OCI-LY3 (cell line): ENCODE results near the gene INTS6L.

Experiments
- H2AFZ ChIP-seq: fragments of 200-600, 300-600 bp; shearing (Covaris generic); 2 replicates; pipeline ENCODE4 v1.6.0; 2014; ENCODE audit warnings: antibody characterized with exemption, low read depth, low read length
- H3K27ac ChIP-seq: fragments of 200-600, 300-600 bp; sonication (generic); 2 replicates; pipeline ENCODE4 v1.5.1; 2014; ENCODE audit warnings: mild to moderate bottlenecking, low read length, moderate library complexity, mixed read lengths
- H3K27me3 ChIP-seq: fragments of 200-600, 300-600 bp; sonication (generic); 2 replicates; pipeline ENCODE4 v1.6.1; 2014; ENCODE audit warnings: low read depth, low read length, mixed read lengths
- H3K36me3 ChIP-seq: fragments of 200-600, 300-600 bp; sonication (generic); replicated peaks from 2 replicates; pipeline ENCODE3; 2014; ENCODE audit warnings: low read depth, low read length, mixed read lengths
- H3K4me1 ChIP-seq: fragments of 300-600, 200-600 bp; sonication (generic); 2 replicates; pipeline ENCODE4 v1.6.1; 2014; ENCODE audit warnings: low read length, mixed read lengths
- H3K4me2 ChIP-seq: fragments of 200-600, 300-600 bp; sonication (generic); 2 replicates; pipeline ENCODE4 v1.6.1; 2014; ENCODE audit warnings: low read length, mixed read lengths
- H3K4me3 ChIP-seq: fragments of 300-600, 200-600 bp; sonication (generic); 2 replicates; pipeline ENCODE4 v1.5.1; 2014; ENCODE audit warnings: antibody characterized with exemption, mild to moderate bottlenecking, low read length, moderate library complexity
- H3K79me2 ChIP-seq: fragments of 300-600, 200-600 bp; shearing (Covaris generic); 2 replicates; pipeline ENCODE4 v1.6.1; 2014; ENCODE audit warnings: mild to moderate bottlenecking, low read length, mixed read lengths
- H3K9ac ChIP-seq: fragments of 300-600, 200-600 bp; shearing (Covaris generic); 2 replicates; pipeline ENCODE4 v1.6.0; 2014; ENCODE audit warnings: mild to moderate bottlenecking, low read length, moderate library complexity
- H3K9me3 ChIP-seq: fragments of 200-600, 300-600 bp; shearing (Covaris generic); 2 replicates; pipeline ENCODE4 v1.6.1; 2014; ENCODE audit warnings: low read length, mixed read lengths; ENCODE audit not compliant: insufficient read depth
- H4K20me1 ChIP-seq: fragments of 200-600, 300-600 bp; sonication (generic); 2 replicates; pipeline ENCODE4 v1.6.1; 2016; ENCODE audit warnings: low read length, mixed read lengths; ENCODE audit not compliant: insufficient read depth
- EZH2phosphoT487 ChIP-seq: fragments of 200-600 bp; shearing (Covaris generic); IDR thresholded peaks from 2 replicates; pipeline ENCODE4 v1.6.1; 2018; ENCODE audit warnings: antibody characterized with exemption, mixed run types, low read depth
- TF ChIP-seq, protein P1 (sequence below): fragments of 200-600, 300-600 bp; sonication (generic); IDR thresholded peaks from 2 replicates; pipeline ENCODE4 v1.5.1; 2014; ENCODE audit warnings: antibody characterized with exemption, low read length, low read depth

Gene INTS6L

DNA sequence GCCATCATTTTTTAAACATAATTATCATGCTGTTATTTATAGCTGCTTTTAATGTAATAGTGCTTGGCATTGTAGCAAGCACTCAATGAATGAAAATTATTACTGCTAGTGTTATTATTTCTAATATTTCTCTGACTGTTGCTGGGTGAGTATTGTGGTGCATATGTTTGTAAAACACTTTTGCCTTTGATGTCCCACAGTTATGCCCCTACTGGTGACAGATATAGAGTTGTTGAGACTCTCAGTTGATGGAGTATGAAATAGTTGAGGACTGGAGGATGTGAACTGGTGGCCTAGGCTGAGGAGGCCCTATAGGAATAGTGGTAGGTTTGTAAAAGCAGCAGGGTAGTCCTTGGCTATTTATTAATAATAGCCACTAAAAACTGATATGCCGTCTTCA, 9.6 kb downstream of the INTS6L start:
- Histone ChIP-seq H3K9ac (no peak overlapping the region), H3K36me3 (no peaks in the 10 kb centered on the region), H3K27me3 (no peaks in the 10 kb centered on the region), H3K9me3 (no peaks in the 10 kb centered on the region), H4K20me1 (peaks cover 4% of the 10 kb centered on the region; the same call in 1 of the 2 replicates), H3K79me2 (no peaks in the 10 kb centered on the region), H3K4me2 (no peak overlapping the region), H2AFZ (no peak overlapping the region), H3K27ac (no peak overlapping the region), H3K4me3 (no peak overlapping the region), H3K4me1 (peaks cover 5% of the 10 kb centered on the region; the same call in 1 of the 2 replicates)
- TF ChIP-seq, protein P1, sequence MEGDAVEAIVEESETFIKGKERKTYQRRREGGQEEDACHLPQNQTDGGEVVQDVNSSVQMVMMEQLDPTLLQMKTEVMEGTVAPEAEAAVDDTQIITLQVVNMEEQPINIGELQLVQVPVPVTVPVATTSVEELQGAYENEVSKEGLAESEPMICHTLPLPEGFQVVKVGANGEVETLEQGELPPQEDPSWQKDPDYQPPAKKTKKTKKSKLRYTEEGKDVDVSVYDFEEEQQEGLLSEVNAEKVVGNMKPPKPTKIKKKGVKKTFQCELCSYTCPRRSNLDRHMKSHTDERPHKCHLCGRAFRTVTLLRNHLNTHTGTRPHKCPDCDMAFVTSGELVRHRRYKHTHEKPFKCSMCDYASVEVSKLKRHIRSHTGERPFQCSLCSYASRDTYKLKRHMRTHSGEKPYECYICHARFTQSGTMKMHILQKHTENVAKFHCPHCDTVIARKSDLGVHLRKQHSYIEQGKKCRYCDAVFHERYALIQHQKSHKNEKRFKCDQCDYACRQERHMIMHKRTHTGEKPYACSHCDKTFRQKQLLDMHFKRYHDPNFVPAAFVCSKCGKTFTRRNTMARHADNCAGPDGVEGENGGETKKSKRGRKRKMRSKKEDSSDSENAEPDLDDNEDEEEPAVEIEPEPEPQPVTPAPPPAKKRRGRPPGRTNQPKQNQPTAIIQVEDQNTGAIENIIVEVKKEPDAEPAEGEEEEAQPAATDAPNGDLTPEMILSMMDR, result no peak
- TF ChIP-seq EZH2phosphoT487, result no peak

DNA sequence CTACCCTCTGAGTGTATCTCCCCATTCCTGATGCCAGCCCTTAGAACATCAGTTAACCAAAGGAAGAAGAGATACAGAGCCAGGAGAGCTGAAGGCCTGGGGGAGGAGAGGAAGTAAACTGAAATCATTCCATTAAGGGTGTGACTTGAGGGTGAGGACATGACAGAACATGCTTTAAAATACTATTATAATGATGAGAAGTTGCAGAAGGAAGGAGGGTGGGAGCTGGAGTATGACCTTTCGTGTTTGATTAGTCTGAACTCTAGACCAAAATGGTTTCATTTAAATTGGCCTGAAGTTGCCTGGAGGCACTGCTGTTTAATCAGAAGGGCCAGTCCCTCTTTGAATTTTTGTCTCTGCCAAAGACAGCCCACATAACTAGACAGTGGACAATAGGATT, 11.4 kb downstream of the INTS6L start:
- TF ChIP-seq, protein P1, result no peak
- no peak for TF ChIP-seq EZH2phosphoT487
- Histone ChIP-seq H3K9me3 (no peaks in the 10 kb centered on the region), H3K36me3 (no peaks in the 10 kb centered on the region), H3K4me1 (peaks cover 5% of the 10 kb centered on the region; the same call in 1 of the 2 replicates), H4K20me1 (peaks cover 4% of the 10 kb centered on the region; the same call in 1 of the 2 replicates), H2AFZ (no peak overlapping the region), H3K9ac (no peak overlapping the region), H3K79me2 (no peaks in the 10 kb centered on the region), H3K4me3 (no peak overlapping the region), H3K27me3 (no peaks in the 10 kb centered on the region), H3K27ac (no peak overlapping the region), H3K4me2 (no peak overlapping the region)

DNA sequence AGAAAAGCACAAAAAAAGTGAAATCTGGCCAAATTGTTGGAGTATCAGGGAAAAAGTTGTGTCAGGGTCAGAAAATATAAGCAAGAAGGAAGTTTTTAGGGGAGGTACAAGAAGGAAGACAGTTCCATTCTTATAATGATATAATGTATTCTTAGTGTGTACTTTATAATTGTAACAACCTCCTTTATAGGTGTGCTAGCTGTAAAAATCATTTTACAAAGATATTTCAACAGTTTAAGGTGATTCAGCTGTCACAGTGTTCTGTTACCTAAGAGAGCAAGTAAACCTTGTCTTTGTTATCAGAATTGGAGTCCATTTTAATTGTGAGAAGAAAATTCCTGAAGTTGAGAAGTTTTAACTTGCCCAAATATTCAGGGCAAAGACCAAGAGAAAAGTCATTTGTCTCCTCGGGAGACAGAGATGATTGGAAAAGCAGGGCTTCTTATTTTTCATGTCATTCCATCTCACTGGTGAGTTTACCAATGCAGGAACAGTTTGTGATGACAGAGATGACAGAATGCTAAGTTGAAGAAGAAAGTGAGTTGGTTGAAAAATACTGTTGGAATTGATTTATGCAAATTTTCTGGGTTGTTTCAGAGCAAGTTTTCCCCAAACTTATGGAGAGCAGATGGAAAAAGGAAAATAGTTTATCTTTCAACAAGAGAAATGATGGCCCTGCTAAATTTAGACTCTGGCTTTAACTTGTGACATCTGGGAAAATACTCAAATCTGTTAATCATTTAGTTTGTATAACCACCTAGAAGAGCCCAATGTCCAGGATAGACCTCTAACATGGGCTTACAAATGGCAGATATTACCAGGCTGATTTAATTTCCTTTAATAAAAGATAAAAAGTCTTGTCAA, 14.8 kb downstream of the INTS6L start:
- Histone ChIP-seq H3K4me3 (no peak overlapping the region), H3K36me3 (no peaks in the 10 kb centered on the region), H3K79me2 (no peaks in the 10 kb centered on the region), H3K27me3 (no peaks in the 10 kb centered on the region), H2AFZ (no peak overlapping the region), H4K20me1 (peaks cover 4% of the 10 kb centered on the region; the same call in 1 of the 2 replicates), H3K9ac (no peak overlapping the region), H3K4me1 (peaks cover 5% of the 10 kb centered on the region; the same call in 1 of the 2 replicates), H3K9me3 (no peaks in the 10 kb centered on the region), H3K4me2 (no peak overlapping the region), H3K27ac (no peak overlapping the region)
- TF ChIP-seq EZH2phosphoT487, result no peak
- TF ChIP-seq, protein P1, result no peak

DNA sequence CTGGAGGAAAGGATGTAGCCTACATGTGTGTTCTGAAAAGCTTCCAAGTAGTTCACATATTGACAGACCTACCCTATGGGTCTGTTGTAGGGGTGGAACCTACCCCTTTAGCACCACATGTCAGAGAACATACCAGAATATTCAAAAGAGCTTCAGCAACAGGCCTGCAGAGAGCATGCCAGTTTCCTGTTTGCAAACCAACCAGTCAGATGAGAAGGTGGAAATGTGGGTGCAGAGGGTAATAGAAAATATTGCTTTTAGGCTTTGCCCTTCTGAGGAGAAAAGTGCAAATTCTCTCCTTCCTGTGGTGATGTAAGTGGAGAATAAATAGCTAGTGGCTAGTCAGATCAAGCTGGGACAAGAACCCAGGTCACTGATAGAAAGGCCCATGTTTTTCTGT, 16.4 kb downstream of the INTS6L start:
- no peaks in the 10 kb centered on the region for H3K9me3 ChIP-seq
- no peak overlapping the region for H3K9ac ChIP-seq
- H3K4me1 ChIP-seq, result no peaks in the 10 kb centered on the region
- no peaks in the 10 kb centered on the region for H3K79me2 ChIP-seq
- H3K4me3 ChIP-seq, result no peak overlapping the region
- no peaks in the 10 kb centered on the region for H3K36me3 ChIP-seq
- H3K4me2 ChIP-seq, result no peak overlapping the region
- H3K27ac ChIP-seq, result no peak overlapping the region
- no peak overlapping the region for H2AFZ ChIP-seq
- TF ChIP-seq, protein P1, result no peak
- TF ChIP-seq EZH2phosphoT487, result no peak
- H4K20me1 ChIP-seq, result no peaks in the 10 kb centered on the region
- H3K27me3 ChIP-seq, result no peaks in the 10 kb centered on the region
